ENCODE results near the gene KLHDC8B.
"Not testable (repeated sequence)": the region's sequence is repeated elsewhere in the genome, so short reads cannot be mapped to it uniquely, and the experiment has no call there.

GRCh38 chr3:49218471-49218989 is 47.1 kb downstream of the KLHDC8B start:
- not testable (repeated sequence) for TF ChIP-seq ZBTB2 (IDR thresholded peaks at IDR 0.05); RBM25 (IDR thresholded peaks at IDR 0.05; ENCODE audit: low read depth, low read length, severe bottlenecking); TAF1 (IDR thresholded peaks at IDR 0.05; ENCODE audit: control insufficient read depth, extremely low read depth, insufficient read depth, low read length, severe bottlenecking); SLC30A9 (CRISPR knock-in tag; IDR thresholded peaks at IDR 0.05)

Data from K562 (cell line).